Adrenal gland (tissue), 12 donors: ENCODE data around the gene NR0B2. TPM values are rescaled to one million over a fixed set of nuclear protein-coding genes. Genes with fewer than 3 reads are reported as not detected.

ENCODE experiments used
- DNase-seq, 7 donors: peaks; one replicate each; pipeline ENCODE4 v3.0.0-alpha.2; 2019 to 2020
- H3K27ac ChIP-seq, 5 donors: fragments of 200-600 bp; sonication (generic) in 4 of 5; 1 replicate in 3 of 5; 2 replicates in 2 of 5; pipeline versions ENCODE4 v1.5.1 to v1.8.0; 2016 to 2020; ENCODE audit warnings: mild to moderate bottlenecking in 1 of 5
- H3K27me3 ChIP-seq: fragments of 200-600 bp; 2 replicates; pipeline ENCODE4 v1.8.0; 2021
- H3K36me3 ChIP-seq, 2 donors: fragments of 200-600 bp; replicated peaks in 1 of 2; 1 replicate in 1 of 2; 2 replicates in 1 of 2; pipeline versions ENCODE4 v1.5.1 to v1.8.0; 2018 to 2022
- H3K4me1 ChIP-seq, 2 donors: fragments of 200-600 bp; replicated peaks in 1 of 2; 1 replicate in 1 of 2; 2 replicates in 1 of 2; pipeline versions ENCODE4 v1.5.1 to v1.8.0; 2018 to 2021
- H3K4me3 ChIP-seq, 4 donors: fragments of 200-600 bp; sonication (generic) in 3 of 4; one replicate each; pipeline ENCODE4 v1.5.1; 2016 to 2018
- H3K9me3 ChIP-seq, 3 donors: fragments of 200-600 bp; sonication (generic) in 1 of 3; replicated peaks in 1 of 3; 1 replicate in 2 of 3; 2 replicates in 1 of 3; pipeline versions ENCODE4 v1.5.1 to v1.8.0; 2016 to 2021
- POLR2A ChIP-seq, 2 donors: fragments of 450-650 bp; IDR thresholded peaks; one replicate each; pipeline ENCODE4 v1.6.1; 2017; ENCODE audit warnings: antibody characterized with exemption in 2 of 2, mild to moderate bottlenecking in 2 of 2, moderate library complexity in 1 of 2
- WGBS, 4 donors: extraction: QIAGEN DNeasy Blood & Tissue Kit in 2 of 4; methylation state at CpG; one replicate each; pipeline versions ENCODE4 v1.1.5 to v1.1.7; 2013 to 2017; 5-methylcytosine and 5-hydroxymethylcytosine counted together
- intact Hi-C, 2 donors: fragments of 100-400 bp; cut with DNase I; formaldehyde crosslinking; loops; one replicate each; pipeline versions ENCODE4 v1.14.1 to v1.15.0; 2022 to 2023
- polyA plus RNA-seq, 3 donors: library from polyadenylated mRNA; stranded (reverse); fragments of 200-250 nt in 2 of 3; fragments of 350-450 nt in 1 of 3; fragmentation: Illumina TruSeq in 1 of 3; extraction: RNeasy Lipid Tissue Mini Kit (QIAGEN cat#74804) in 1 of 3; gene quantifications; one replicate each; pipeline ENCODE4 v1.2.3, GENCODE V29; 2013 to 2014
- total RNA-seq, 9 donors: library from RNA; depleted of rRNA in 4 of 9; stranded (reverse); fragments of >200 nt in 4 of 9; fragments of 120-200 nt in 1 of 9; fragmentation: NEBNext Ultra II Directional in 1 of 9; extraction: Animal tissue kit (Norgen Biotek cat#: 25700) in 1 of 9; gene quantifications; one replicate each; pipeline versions ENCODE4 v1.1.0 to v1.2.4, GENCODE V29; 2013 to 2023
- TF ChIP-seq, protein P1 (sequence below), 6 experiments: fragments of 450-650 bp in 4 of 6; fragments of 200-600 bp in 2 of 6; sonication (generic) in 1 of 6; IDR thresholded peaks; 1 replicate in 5 of 6; 2 replicates in 1 of 6; pipeline versions ENCODE4 v1.5.1 to v1.8.0; 2016 to 2021; ENCODE audit warnings: antibody characterized with exemption in 6 of 6, mild to moderate bottlenecking in 2 of 6, moderate library complexity in 1 of 6
- donor health status: healthy with polysubstance abuse.
- donor health status: Bipolar disorder and iron deficiency.
- donor health status: DM: yes; HTN: yes; CAD: no.
- donor health status: DM: no; HTN: no; CAD: no.
- donor health status: DM: no; HTN: no; CAD: no.
- donor health status: DM: yes; HTN: yes; CAD: no.

NR0B2 gene
- total and polyA plus RNA-seq, 12 donors: 7.1 to 62.7 (median 12.2) TPM

DNA sequence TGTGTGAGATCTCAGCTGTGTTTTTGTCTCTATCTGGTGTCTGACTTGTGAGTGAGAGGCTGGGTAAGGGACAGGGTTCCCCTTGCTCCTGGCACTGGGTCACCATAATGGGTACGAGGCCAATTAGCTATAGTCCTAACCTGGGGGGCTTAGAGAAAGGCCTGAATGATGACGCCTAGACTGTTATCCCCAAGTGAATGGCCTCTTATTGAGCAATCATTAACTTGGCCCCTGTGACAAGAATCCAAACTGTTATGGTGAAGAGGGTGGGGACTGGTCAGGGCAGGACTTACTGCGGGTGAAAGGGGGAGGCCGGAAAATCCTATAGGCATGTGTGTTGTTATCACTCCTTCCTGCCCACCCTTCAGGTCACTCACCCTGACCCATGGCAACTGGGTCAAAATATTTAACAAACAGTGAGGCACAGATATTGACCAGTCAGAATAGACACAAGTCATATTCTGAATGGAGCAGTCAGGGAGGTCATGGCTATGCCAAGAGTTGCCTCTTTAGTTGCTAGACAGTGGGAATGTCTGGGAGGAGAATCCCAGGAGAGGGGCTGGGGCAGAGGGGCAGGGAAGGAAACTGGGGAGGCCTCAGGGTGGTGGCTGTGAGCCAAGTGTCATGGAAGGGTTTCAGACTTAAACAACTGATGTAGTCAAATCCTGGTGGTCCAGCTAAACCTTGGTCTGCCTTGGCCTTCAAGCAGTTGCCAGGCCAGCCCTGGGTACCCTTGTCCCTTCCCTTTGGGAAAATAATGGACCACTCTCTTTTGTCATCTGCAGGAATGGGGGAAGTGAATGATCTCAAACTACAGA is 3.2 kb downstream of the NR0B2 start:
- intact Hi-C loops: no loop called here
- TF ChIP-seq POLR2A (IDR thresholded peaks at IDR 0.05): no peak
- TF ChIP-seq, protein P1, sequence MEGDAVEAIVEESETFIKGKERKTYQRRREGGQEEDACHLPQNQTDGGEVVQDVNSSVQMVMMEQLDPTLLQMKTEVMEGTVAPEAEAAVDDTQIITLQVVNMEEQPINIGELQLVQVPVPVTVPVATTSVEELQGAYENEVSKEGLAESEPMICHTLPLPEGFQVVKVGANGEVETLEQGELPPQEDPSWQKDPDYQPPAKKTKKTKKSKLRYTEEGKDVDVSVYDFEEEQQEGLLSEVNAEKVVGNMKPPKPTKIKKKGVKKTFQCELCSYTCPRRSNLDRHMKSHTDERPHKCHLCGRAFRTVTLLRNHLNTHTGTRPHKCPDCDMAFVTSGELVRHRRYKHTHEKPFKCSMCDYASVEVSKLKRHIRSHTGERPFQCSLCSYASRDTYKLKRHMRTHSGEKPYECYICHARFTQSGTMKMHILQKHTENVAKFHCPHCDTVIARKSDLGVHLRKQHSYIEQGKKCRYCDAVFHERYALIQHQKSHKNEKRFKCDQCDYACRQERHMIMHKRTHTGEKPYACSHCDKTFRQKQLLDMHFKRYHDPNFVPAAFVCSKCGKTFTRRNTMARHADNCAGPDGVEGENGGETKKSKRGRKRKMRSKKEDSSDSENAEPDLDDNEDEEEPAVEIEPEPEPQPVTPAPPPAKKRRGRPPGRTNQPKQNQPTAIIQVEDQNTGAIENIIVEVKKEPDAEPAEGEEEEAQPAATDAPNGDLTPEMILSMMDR (IDR thresholded peaks at IDR 0.05): no peak
- WGBS, 4 donors: 55 to 82% (median 78%) methylated on average over 3 to 4 of the region's 4 CpGs
- Histone ChIP-seq H3K4me1 (peaks cover 22 to 32% of the 10 kb centered on the region in 2 donors), H3K27me3 (no peaks in the 10 kb centered on the region), H3K27ac (no peak overlapping the region), H3K36me3 (no peaks in the 10 kb centered on the region), H3K4me3 (no peak overlapping the region), H3K9me3 (no peaks in the 10 kb centered on the region)
- no peak for DNase-seq

DNA sequence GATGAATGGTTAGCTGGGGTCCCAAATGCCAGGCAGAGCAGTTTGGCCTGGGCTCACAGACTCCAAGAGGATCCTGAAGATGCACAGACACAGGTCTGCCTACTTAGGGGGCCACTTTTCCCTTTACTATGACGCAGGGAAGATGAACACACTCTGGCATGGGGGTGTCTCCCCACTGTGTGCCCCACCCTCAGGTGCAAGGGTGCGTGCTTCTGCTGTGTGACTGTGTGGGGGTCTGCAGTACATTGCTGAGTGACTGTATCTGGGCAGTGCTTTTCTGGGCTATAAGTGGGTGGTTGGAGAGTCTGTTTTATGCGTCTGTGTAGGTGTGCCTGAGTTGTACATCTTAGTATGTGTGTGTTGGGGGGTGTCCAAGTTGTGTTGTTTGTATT is 3.8 kb downstream of the NR0B2 start:
- no peak for DNase-seq
- intact Hi-C loops: no loop called here
- WGBS, 4 donors: 63 to 100% (median 89%) methylated on average over 3 of the region's 3 CpGs

DNA sequence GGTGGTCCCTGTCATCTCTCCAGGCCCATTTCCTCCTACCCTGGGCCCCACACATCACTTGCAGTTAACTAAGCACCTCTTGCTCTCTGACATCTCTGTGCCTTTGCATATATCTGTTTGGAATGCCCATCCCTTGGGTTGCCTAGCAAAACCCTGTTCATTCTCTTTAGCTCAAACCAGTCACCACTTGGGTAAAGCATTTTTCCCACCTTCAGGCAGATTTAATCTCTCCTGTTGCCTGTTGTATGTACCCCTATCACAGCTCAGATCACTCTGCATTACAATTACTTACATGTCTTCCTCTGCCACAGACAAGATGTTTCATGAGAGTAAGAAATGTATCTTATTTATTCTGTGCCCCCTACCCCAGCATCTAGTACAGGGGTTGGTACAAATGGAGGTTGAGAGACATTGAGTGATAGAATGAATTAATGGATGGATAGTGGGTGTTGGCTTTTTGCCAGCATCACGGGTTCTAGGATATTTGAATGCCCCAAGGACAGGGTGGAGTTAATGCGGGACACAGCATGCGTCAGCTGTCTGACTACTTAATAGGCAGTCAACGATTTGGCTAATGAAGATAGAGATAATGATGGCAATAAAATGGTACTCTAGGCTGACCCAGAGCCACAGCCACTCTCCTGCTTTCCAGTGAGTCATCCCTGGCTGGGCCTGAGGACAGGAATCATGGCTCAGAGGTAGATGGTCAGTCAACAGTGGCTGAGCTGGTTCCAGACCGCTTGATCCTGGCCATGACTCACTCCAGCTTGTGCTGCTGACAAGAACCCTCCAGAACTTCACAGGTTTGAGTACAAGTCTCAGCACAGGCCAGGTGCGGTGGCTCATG is 6.5 kb downstream of the NR0B2 start:
- Histone ChIP-seq H3K4me1 (peaks cover 0 to 11% of the 10 kb centered on the region in 2 donors), H3K9me3 (no peaks in the 10 kb centered on the region), H3K4me3 (no peak overlapping the region), H3K36me3 (no peaks in the 10 kb centered on the region), H3K27me3 (no peaks in the 10 kb centered on the region), H3K27ac (peak overlapping the region in 3 of 5 donors; percentile 75 to 87 (median 76))
- intact Hi-C loops: no loop called here
- TF ChIP-seq, protein P1 (IDR thresholded peaks at IDR 0.05): no peak
- TF ChIP-seq POLR2A (IDR thresholded peaks at IDR 0.05): no peak
- DNase-seq: peak; percentile 81 to 94 (median 91)
- 23 to 48% (median 38%) methylated on average over 4 to 6 of the region's 6 CpGs for WGBS, 4 donors

More for the DNA sequence above, 3.8 kb downstream of the NR0B2 start:
- Histone ChIP-seq H3K27me3 (no peaks in the 10 kb centered on the region), H3K4me3 (no peak overlapping the region), H3K4me1 (peaks cover 17 to 26% of the 10 kb centered on the region in 2 donors), H3K36me3 (no peaks in the 10 kb centered on the region), H3K27ac (no peak overlapping the region), H3K9me3 (no peaks in the 10 kb centered on the region)
- TF ChIP-seq, protein P1 (IDR thresholded peaks at IDR 0.05): no peak
- no peak for TF ChIP-seq POLR2A (IDR thresholded peaks at IDR 0.05)
